GM21528 (cell line): Measurements from ENCODE around the gene VPS26C.

ENCODE experiments used
- ATAC-seq: cut with Tn5 transposase; IDR thresholded peaks from one replicate; pipeline ENCODE4 v1.9.1; 2021; ENCODE audit warnings: mild to moderate bottlenecking, moderate library complexity; ENCODE audit not compliant: unreplicated experiment, low FRiP score

Gene VPS26C

GRCh38 chr21:37207441-37208009 is 59.6 kb downstream of the VPS26C start:
- ATAC-seq, result peak; percentile 58

DNA sequence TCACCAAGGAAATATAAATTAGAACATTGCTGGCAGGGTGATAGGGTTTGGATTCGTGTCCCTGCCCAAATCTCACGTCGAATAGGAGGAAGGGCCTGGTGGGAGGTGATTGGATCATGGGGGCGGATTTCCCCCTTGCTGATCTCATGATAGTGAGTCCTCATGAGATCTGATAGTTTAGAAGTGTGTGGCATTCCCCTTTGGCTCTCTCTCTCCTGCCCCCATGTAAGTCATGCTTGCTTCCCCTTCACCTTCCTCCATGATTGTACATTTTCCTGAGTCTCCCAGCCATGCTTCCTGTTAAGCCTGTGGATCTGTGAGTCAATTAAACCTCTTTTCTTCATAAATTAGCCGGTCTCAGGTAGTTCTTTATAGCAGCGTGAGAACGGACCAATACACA is 60.6 kb downstream of the VPS26C start:
- no peak for ATAC-seq

DNA sequence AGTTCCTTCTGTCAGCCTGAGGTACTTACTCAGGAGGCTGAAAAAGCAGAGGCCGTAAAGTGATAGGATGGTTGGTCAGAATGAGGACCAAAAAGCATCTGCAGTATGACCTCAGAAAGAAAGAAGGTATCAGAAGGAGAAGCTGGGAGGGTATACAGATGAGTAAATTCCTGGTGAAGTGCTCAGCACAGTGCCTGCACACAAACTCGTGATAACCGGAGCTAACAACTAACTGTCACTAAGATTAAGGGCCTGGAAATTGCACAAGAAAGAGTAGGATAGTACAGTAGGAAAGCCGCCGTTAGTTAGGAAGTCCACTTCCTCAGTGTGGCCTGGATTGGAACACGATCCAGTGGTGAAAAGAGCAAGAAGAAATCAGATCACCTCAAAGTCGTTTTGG is 62.6 kb downstream of the VPS26C start:
- no peak for ATAC-seq

- no peak for ATAC-seq
Observed at GRCh38 chr21:37202221-37203110, 64.7 kb downstream of the VPS26C start.

DNA sequence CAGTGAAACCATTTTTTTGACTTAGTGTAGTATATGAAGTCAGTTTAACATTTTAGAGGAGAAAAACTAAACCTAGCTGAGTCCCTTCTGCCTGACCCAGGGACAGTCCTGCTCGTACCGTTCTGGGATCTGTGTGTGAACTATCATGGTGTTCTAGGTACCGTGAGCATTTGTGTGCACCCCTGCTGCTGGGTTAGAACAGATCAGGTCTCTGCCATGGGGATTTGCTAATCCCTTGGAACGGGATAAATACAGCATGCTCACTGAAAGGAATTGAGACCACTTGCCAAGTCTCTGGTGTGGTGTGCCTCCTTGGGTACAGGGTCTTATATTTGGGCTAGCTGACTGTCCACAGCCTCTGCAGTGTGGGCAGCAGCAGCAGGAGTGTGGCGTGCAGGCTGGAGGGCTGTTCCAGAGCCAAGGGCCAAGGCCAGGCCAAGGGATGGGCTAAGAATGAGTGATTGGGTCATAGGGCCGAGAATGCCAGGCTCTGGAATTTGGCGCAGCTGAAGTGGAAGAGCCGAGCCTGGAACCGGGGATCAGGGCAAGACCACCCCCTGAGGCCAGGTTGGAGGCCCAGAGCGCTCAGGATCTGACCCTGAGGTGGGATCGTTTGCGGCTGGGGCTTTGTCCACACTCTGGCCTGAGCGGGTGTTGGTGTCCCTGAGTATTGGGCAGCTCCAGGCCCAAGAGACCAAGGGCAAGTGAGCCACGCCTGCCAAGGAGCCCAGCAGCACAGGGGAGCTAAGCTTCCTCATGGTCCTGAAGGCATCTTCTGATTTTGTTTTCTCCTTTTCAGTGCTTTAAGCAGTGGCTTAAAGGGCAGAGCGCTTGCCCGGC is 66.3 kb downstream of the VPS26C start:
- no peak for ATAC-seq

DNA sequence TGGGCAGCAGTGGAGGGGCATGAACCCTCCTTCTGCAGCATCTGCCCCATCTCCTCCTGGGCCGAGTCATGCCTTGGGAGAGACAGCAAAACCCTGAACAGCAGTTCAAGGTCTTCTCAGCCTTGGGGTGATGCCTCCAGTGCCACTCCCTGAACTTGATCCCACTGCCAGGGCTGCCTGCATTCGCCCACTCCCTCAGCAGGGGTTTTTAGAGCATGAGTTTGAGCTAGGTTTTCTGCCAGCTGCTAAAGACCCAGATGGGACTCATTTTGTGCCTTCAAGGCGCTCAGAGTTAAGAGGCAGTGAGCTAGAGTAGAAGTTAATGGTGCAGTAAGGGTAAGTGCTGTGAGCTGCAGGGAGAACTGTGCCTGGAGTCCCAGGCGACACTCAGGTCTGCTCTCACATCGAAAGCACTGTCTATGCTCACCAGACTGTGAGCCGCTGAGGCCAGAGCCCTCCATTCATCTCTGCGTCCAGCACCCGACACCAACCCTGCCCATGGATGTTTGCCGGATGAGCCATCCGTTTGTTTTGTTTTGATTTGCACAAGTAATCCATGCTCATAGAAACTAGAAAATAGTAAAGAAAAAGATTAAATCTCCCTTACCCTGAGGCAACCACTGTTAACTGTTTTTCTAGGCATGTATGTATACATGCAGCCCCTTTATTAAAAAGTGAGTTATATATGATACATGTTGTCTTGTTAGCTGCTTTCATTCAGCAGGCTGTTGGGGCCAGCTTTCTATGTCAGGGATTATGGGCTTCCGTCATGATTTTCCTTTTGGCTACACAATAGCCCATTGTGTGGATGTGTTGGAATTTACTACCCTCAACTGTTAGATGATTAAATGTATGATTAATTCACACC is 67.8 kb downstream of the VPS26C start:
- no peak for ATAC-seq

DNA sequence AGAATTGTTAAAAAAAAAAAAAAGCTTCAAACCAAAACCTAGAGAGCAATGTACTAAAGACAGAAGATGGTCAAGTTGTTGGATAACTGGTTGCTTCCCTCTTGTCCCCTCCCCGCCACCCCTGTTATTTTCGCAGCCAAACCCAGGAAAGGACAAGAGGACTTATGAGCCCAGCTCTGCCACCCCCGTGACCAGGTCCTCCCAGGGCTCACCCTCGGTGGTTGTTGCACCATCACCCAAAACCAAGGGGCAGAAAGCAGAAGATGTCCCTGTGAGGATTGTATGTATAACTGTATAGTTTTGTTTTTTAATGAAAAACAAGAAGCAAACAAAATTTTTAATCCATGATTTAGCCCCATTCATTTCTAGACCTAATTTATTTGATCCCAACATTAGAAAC is 69.4 kb downstream of the VPS26C start:
- ATAC-seq, result no peak

DNA sequence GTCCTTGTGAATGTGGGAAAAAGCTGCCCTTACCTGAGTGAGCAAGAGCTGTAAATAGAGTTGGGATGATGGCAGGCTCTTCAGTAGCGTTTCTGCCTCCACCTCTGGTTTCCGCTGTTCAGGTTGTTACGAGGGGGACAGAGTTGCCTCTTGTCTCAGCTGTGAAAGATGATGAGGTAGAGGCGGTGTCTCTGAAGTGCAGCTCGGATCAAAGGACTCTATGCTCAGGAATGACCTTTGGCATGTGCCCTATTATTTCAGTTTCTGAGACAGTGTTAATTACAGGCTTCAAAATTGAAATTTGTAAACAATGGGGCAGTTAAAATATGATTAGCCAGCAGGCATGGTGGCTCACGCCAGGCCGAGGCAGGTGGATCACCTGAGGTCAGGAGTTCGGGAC is 70.3 kb downstream of the VPS26C start:
- ATAC-seq, result no peak

DNA sequence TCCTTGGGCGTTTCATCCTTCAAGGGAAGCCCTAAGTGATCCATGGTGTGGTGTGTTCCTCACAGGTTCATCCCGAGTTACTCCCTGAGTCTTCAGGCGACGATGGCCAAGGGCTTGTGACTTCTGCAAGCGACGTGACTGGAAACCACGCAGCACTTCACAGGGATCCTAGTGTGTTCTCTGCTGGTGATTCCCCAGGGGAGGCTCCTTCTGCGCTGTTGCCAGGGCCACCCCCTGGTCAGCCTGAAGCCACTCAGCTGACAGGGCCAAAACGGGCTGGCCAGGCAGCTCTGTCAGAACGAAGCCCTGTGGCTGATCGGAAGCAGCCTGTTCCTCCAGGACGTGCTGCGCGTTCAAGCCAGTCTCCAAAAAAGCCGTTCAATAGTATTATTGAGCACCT is 71.5 kb downstream of the VPS26C start:
- no peak for ATAC-seq

DNA sequence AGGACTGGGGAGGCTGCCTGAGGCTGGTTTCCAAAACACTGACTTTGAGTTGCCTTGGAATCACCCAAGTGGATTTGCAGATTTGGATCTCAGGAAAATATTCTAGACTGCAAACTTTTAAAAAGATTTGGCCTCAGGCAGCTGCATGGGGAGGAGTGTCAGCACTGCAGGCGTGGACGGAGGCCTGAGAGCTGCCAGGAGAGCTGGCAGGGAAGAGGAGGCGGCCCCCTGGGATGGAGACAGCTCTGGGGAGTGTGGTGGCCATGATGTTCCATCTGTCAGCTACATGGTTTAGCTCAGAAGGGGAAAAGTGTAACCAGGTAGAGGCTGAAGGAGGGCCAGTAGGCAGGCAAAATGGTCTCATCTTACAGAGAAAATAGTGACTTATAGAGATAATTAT is 72.1 kb downstream of the VPS26C start:
- ATAC-seq, result no peak

GRCh38 chr21:37193676-37194075 is 73.5 kb downstream of the VPS26C start:
- no peak for ATAC-seq

- ATAC-seq, result no peak
Observed at GRCh38 chr21:37193006-37193405, 74.1 kb downstream of the VPS26C start.

DNA sequence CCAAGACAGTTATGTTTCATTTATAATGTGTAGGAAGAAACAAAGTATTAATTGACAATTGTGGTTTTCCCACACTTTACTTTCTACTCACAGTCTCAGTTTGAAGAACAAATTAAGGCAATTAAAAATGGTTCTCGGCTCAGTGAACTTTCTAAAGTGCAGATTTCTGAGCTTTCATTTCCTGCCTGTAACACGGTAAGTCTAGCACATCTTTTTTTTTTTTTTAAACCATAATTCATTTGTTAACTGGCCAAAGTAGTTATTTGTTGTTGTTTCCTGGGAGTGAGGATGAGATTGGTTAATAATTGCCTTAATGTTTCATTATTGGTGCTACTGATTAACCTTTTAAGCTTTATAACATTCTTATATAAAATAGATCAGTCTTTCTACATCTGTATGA is 75.1 kb downstream of the VPS26C start:
- ATAC-seq, result no peak

GRCh38 chr21:37188825-37189224 is 78.3 kb downstream of the VPS26C start:
- ATAC-seq, result no peak

GRCh38 chr21:37186983-37187382 is 80.2 kb downstream of the VPS26C start:
- ATAC-seq, result no peak

DNA sequence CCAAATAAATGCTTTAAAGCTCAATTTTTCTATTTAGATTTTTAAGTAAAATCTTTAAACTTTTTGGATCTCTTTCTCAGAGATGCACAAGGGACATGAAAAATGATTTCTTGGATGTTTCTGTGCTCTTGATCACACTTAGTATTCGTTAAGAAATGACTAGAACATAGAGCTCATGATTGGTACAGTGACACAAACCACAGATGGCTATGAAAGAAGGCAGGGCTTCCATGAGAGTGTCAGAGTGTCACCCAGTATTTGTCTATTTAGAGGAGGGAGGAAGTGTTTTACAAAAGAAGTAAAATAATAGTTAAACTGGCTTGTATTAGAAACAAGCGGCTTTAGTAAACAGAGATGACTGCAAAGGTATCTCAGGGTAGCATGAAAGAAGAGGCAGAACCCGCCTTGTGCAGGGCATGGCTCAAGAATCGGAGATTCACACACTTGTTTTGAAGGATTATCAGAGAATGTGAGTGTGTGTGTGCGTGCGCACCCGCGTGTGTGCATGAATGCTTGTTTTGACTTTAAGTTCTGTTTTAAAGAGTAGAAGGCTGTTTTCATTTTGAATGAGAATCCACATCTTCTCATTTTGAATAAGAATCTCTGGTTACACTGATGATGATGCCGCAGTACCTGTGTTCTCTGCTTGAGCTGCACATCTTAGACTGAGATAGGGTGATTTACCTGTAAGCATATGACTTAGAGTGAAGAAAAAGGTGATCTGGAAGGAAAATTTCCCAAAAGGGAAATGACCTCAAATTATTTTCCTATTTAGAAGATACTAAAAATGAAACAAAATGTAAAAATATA is 82.1 kb downstream of the VPS26C start:
- no peak for ATAC-seq

DNA sequence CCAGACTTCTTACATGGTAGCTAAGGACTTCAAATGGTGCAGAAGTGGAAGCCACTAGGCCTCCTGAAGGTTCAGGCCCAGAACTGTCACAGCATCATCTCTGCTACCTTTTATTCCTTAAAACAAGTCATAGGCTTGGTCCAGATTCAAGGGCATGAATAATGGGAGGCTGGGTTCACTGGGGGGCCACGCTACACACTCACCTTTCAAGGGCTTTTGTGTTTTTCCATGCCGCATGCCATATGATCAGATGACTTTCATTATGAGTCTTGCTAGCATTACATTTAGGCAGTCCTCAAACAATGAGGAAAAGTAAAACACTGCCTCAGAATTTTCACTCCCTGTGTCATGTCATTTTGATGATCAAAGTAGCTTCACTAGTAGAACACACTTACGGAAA is 83.4 kb downstream of the VPS26C start:
- no peak for ATAC-seq

DNA sequence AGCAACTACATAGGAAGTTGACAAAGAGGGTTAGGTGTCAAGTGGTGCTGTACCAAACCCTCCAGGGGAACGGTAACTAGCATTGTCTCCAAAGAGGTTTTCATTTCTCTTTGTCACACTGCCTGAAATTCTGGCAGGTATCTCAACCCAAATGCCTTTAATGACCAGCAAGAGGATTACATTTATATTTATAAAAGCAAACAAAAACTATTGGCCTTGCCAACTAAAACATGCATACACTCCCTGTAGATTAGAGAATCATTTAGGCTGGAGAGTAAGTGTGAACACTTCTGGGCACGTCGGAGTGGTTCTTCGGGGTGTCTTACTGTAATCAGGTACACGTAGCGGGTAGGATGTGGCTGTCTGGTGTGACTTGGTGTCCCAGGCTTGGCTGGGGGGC is 84.9 kb downstream of the VPS26C start:
- no peak for ATAC-seq

DNA sequence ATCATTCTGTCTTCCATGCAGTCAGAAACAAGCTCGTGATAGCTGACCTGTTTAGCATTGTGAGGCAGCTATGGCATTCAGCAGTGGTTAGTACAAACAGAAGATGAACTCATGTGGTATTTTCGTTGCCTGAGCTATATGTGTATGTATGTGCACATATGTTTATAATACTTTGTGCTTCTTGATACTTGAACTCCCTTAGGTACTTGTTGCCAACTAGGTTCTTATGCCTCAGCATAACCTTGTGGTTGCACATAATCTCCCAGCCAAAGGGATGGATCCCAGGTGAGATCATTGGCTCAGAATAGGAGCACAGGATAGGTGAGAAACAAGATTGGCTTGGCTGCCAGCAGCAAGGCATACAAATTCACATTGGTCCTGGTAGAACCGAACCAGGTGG is 86.1 kb downstream of the VPS26C start:
- ATAC-seq, result no peak

- ATAC-seq, result no peak
Observed at GRCh38 chr21:37176716-37177115, 90.4 kb downstream of the VPS26C start.
